Subcutaneous adipose tissue (tissue), 4 donors: ENCODE data around the gene IFITM1. TPM values are rescaled to one million over a fixed set of nuclear protein-coding genes. Genes with fewer than 3 reads are reported as not detected.

Source experiments
- total RNA-seq, 4 donors: library from RNA; depleted of rRNA; stranded (reverse); fragments of >200 nt; gene quantifications; one replicate each; pipeline ENCODE4 v1.1.0, GENCODE V29; 2016
- TF ChIP-seq, protein P1 (sequence below): fragments of 450-650 bp; IDR thresholded peaks from one replicate; pipeline ENCODE4 v1.5.1; 2016; ENCODE audit warnings: low read depth, mild to moderate bottlenecking, control low read depth, antibody characterized with exemption, moderate library complexity

Gene IFITM1
- total RNA-seq, 4 donors from 2014 or later: 123 to 199 (median 149) TPM

DNA sequence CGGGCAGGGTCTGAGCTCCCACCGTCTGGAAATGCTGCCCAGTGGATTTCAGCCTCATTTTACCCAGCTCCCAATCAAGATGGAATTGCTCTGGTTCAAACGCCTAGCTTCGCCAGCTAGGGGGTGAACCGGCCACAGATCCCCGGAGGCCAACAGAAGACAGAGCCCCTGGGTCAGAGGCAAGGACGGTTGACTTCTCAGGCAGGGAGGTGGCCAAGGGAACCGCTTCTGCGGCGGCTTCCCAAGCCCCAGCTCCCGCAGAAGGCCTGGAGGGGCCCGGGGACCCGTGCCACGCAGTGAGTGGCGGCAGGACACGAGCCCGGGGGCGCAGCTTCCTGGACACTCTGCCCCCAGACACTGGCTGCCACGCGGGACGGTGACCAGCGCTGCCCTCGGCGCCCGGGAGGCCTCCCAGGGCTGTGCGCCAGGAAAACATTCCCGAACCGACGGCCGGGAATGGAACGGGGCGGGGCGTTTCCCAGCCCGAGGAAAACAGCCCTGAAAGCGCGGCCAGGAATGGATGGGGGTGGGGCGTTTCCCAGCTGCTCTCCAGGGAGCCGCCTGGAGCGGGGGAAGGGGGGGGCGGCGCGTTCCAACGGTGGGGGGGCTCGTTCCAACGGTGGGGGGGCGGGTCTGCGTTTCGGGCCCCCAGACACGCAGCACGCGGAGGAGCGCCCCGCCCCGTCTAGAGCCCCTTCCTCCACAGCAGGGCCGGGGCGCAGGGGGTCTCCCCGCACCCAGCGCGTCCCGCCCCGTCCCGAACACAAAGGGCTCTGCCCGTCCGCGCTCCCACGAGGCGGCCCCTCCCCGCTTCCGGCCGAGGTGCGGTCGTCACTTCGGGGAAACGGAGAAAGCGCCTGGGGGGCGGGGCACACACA is 42.0 kb downstream of the IFITM1 start:
- TF ChIP-seq, protein P1, sequence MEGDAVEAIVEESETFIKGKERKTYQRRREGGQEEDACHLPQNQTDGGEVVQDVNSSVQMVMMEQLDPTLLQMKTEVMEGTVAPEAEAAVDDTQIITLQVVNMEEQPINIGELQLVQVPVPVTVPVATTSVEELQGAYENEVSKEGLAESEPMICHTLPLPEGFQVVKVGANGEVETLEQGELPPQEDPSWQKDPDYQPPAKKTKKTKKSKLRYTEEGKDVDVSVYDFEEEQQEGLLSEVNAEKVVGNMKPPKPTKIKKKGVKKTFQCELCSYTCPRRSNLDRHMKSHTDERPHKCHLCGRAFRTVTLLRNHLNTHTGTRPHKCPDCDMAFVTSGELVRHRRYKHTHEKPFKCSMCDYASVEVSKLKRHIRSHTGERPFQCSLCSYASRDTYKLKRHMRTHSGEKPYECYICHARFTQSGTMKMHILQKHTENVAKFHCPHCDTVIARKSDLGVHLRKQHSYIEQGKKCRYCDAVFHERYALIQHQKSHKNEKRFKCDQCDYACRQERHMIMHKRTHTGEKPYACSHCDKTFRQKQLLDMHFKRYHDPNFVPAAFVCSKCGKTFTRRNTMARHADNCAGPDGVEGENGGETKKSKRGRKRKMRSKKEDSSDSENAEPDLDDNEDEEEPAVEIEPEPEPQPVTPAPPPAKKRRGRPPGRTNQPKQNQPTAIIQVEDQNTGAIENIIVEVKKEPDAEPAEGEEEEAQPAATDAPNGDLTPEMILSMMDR: no peak

DNA sequence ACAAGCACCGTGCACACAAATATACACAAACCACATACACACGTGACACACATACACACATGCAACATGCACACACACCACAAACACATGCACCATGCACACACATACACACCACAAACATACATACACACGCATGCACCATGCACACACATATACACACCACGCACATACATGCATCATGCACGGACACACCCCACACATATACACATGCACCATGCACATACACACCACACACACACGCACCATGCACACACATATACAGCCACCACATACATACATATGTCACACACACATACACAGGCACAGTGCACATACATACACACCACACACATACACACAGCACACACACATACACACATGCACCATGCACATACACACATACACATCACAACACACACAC is 42.8 kb downstream of the IFITM1 start:
- TF ChIP-seq, protein P1: no peak

DNA sequence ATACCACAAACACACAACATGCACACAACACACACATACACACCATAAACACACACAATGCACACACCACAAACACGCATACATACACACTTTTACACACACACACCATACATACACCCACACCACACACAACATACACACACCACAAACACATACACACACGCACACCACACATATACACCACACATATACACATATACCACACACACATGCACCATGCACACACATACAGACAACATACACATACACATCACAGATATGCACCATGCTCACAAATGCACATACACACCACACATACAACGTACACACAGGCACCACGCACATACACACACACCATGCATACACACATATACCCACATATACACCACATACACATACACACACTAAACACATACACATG is 43.7 kb downstream of the IFITM1 start:
- TF ChIP-seq, protein P1: no peak

DNA sequence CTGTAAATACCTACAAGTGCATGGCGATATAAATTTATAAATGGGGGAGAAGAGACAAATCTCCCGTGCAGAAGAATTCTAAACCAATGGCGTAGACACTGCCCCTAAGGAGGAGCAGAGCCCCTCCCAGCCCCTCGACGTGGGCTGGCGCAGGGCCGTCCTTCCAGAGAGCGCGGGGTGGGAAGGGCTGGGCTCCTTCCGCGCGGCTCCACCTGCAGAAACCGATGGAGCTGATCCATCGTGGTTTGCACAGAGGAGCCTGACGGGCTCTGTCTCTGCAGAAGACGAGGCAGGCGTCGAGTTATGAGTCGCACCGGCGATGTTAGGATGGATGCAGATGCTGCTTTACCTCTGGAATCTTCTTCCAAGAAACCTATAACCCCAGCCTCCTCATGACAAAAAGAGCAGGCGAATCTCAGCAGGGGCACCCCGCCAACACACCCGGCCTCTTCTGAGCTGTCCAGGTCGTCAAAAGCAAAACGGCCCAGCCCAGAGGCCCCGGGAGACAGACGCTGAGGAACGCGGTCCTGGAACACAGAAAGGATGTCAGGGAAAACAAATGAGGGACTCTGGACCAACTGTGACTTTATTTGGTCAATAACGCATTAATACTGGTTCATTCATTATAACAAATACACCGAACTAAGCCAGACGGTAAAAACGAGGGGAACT is 44.4 kb downstream of the IFITM1 start:
- TF ChIP-seq, protein P1: no peak

DNA sequence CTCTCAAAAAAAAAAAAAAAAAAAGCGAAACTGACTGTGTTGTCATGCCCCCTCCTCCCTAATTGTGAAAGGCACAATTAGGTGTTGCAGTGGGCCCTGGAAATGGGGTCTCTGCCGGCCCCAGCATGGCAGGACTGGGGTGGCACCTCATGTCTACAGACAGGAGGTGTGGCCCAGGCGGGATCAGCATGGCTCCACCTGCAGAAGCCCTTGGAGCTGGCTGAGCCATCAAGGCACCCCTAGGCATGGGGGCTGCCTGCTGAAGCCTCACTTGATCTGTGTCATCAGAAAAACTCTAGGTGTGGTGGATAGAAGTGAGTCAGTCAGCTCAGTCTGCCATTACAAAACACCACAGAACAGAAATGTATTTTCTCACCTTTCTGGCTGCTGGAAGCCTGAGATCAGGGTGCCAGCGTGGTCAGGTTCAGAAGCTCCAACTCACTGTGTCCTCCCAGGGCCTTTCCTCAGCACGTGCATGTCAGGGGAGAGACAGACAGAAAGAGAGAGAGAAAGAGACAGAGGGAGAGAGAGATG is 45.4 kb downstream of the IFITM1 start:
- TF ChIP-seq, protein P1: no peak

DNA sequence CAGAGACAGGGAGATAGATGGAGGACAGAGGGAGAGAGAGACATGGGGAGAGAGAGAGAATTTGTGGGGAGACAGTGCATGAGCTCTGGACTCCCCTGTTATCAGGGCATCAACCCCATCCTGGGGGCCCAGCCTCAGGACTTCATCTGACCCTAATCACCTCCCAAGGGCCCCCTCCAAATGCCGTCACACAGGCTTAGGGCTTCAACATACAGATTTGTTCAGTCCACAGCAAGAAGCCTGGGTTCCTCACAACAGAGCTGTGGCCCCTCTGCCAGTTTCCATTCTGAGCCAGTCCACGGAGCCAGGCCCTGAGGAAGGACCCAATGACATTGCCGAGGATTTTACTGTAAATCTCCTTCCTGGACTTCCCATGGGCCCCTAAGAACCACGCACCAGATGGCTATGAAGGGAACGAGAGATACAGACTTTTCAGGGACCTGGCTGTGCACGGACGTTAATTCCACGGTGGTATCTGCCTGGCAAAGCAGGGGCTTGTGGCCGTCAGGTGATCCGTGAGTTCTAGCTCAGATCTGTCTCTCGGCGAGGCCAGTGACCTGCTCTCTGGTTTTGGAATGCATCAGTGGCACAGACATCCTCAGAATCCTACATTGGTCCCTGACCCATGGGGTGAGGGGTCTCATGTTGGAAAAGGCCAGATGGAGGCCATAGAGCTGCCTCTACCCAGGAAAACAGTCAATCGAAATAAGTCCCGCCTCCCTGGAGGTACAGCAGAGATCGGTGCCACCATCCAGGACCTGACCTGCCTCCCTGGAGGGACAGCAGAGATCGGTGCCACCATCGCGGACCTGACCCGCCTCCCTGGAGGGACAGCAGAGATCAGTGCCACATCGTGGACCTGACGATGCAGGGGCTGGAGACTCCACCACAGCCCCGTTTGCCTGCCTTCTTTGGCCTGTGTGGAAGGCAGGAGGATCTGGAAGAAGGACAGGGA is 46.8 kb downstream of the IFITM1 start:
- TF ChIP-seq, protein P1: no peak
